ENCODE data around the gene RNASE11. TPM values are rescaled to one million over a fixed set of nuclear protein-coding genes. Genes with fewer than 3 reads are reported as not detected.
"Not testable (repeated sequence)": the region's sequence is repeated elsewhere in the genome, so short reads cannot be mapped to it uniquely, and the experiment has no call there.

The RNASE11 gene
- total RNA-seq, 1 donor from 2014 or later, result not detected

DNA sequence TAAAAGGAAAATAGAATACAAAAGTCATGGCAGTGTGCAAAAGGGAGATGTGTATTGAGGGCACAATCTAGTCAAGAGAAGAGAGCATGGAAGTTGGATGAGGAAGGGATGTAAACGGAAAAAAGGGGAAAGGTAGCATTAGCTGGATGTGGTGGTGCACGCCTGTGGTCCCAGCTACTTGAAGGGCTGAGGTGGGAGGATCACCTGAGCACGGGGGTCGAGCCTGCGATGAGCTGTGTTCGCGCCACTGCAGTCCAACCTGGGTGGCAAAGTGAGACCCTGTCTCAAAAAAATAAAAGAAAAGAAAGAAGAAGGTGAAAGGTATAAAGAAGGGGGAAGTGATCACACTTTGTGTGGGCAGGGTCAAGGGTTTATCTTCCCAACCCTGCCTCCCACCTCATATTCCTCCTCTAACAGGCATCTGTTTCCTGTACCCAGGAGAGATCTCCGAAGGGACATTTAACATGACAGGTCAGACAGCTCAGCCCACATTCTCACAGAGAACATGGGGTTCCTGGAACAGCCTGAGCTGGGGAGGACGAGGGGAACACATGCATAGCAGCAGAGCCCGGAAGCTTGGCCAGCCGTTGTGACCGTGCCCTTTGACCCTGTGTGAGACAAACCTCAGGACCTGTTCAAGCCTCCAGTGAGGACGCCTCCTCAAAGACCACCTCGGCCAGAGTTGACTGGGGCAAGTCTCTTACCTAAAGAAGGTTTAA, 8.9 kb downstream of the RNASE11 start:
- no peak for DNase-seq (ENCODE audit: low read depth)
- H3K4me3 ChIP-seq (ENCODE audit: low read depth, low read length), result no peak overlapping the region
- TF ChIP-seq CTCF (conservative IDR thresholded peaks at IDR 0.05; ENCODE audit: low read depth, low read length), result no peak

GRCh38 chr14:20578325-20578724, 9.5 kb downstream of the RNASE11 start:
- no peak for DNase-seq (ENCODE audit: low read depth)
- H3K4me3 ChIP-seq (ENCODE audit: low read depth, low read length), result no peak overlapping the region
- TF ChIP-seq CTCF (conservative IDR thresholded peaks at IDR 0.05; ENCODE audit: low read depth, low read length), result no peak

DNA sequence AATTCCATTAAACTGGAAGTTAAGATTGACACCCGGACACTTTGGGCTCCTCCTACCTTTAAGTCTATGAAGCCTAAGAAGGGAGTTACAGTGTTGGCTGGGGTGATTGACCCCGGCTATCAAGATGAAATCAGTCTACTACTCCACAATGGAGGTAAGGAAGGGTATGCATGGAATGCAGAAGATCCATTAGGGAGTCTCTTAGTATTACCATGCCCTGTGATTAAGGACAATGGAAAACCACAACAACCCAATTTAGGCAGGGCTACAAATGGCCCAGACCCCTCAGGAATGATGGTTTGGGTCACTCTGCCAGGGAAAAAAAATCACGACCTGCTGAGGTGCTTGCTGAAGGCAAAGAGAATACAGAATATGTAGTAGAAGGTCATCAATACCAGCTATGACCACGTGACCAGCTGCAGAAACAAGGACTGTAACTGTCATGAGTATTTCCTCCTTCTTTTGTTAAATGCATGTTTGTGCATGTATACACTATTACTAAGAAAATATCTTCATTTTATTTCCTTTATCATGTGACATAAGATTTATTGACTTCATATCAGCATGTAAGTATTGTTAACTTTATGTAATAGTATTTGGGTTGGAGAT, 15.3 kb downstream of the RNASE11 start:
- not testable (repeated sequence) for DNase-seq (ENCODE audit: low read depth); H3K4me3 ChIP-seq (ENCODE audit: low read depth, low read length)

DNA sequence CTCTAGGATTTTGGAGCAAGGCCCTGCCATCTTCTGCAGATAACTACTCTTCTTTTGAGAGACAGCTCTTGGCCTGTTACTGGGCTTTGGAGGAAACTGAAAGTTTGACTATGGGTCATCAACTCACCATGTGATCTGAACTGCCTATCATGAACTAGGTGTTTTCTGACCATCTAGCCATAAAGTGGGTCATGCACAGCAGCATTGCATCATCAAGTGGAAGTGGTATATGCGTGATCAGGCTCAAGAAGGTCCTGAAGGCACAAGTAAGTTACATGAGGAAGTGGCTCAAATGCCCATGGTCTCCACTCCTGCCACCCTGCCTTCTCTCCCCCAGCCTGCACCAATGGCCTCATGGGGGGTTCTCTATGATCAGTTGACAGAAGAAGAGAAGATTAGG, 17.1 kb downstream of the RNASE11 start:
- H3K4me3 ChIP-seq (ENCODE audit: low read depth, low read length); DNase-seq (ENCODE audit: low read depth): not testable (repeated sequence)

GRCh38 chr14:20569865-20570264, 17.9 kb downstream of the RNASE11 start:
- DNase-seq (ENCODE audit: low read depth); H3K4me3 ChIP-seq (ENCODE audit: low read depth, low read length): not testable (repeated sequence)

- TF ChIP-seq CTCF (conservative IDR thresholded peaks at IDR 0.05; ENCODE audit: low read depth, low read length), result no peak
- DNase-seq (ENCODE audit: low read depth), result no peak
- H3K4me3 ChIP-seq (ENCODE audit: low read depth, low read length), result no peak overlapping the region
Observed at GRCh38 chr14:20569066-20569465, 18.7 kb downstream of the RNASE11 start.

DNA sequence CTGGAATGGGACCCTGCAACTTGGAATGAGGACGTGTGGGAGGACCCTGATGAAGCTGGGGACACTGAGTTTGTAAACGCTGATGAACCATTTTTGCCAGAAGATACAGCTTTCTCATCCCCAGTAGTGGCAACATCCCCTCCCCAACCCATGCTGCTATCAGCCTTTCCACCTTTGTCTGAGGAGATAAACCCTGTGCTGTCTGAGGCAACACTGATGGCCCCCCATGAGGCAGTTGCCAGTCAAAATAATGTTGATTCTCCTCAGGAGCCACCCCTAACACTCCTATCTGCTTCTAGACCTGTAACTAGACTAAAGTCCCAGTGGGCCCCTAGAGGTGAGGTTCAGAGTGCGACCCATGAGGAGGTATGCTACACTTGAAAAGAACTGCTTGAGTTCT, 19.4 kb downstream of the RNASE11 start:
- DNase-seq (ENCODE audit: low read depth), result no peak
- H3K4me3 ChIP-seq (ENCODE audit: low read depth, low read length), result no peak overlapping the region
- no peak for TF ChIP-seq CTCF (conservative IDR thresholded peaks at IDR 0.05; ENCODE audit: low read depth, low read length)

GRCh38 chr14:20567199-20567598, 20.6 kb downstream of the RNASE11 start:
- not testable (repeated sequence) for DNase-seq (ENCODE audit: low read depth)

DNA sequence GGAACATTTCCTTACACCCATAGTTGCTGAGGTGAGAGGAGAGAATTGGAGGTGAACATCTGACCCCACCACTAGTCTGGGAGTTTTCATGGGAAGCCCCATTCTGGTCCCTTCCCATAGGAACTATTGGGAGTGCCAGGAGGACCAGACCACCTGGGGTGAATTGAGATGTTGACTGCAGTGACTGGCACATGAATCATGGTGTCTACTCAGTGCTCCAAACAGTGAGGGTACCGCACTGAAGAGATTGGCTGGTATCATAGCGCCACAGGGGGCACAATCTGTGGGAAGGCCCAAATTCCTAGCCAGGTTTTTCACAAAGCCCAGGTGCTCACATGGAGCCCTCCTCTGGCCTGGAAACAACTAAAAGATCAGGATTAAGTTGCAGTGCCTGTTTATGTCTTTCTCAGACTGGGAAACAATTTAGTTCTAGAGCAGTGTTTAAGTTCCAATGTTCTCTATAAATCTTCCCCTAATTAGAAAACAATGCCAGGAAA, 23.3 kb downstream of the RNASE11 start:
- TF ChIP-seq CTCF (conservative IDR thresholded peaks at IDR 0.05; ENCODE audit: low read depth, low read length), result no peak
- H3K4me3 ChIP-seq (ENCODE audit: low read depth, low read length), result no peak overlapping the region
- no peak for DNase-seq (ENCODE audit: low read depth)

More at GRCh38 chr14:20567199-20567598, 20.6 kb downstream of the RNASE11 start:
- not testable (repeated sequence) for H3K4me3 ChIP-seq (ENCODE audit: low read depth, low read length)

Measured in epithelial cell of proximal tubule (primary cell).